Measurements from ENCODE around the gene NEK9.

The NEK9 gene

GRCh38 chr14:75138492-75138891 is 11.6 kb upstream of the NEK9 start:
- no peaks in the 10 kb centered on the region for H3K27me3 ChIP-seq (ENCODE audit: insufficient read depth, low read length, poor library complexity)
- no peak overlapping the region for H3K56ac ChIP-seq (ENCODE audit: low read length)
- H2BK15ac ChIP-seq (replicated peaks; ENCODE audit: low read depth), result no peak overlapping the region
- H3K9ac ChIP-seq (ENCODE audit: low read length), result no peak overlapping the region
- no peak overlapping the region for H3K4ac ChIP-seq (ENCODE audit: low read depth, low read length)
- H3K27ac ChIP-seq (ENCODE audit: low read depth, low read length), result no peak overlapping the region
- H3K4me1 ChIP-seq (ENCODE audit: control insufficient read depth, low read depth, low read length), result no peaks in the 10 kb centered on the region
- H3K79me2 ChIP-seq (ENCODE audit: control insufficient read depth, insufficient read depth, low read length), result peaks cover 1% of the 10 kb centered on the region
- no peak overlapping the region for H4K5ac ChIP-seq (ENCODE audit: low read length)
- H3K4me3 ChIP-seq (ENCODE audit: low read length), result no peak overlapping the region
- no peak overlapping the region for H2BK120ac ChIP-seq (ENCODE audit: low read depth, low read length)
- no peak overlapping the region for H2AK5ac ChIP-seq (ENCODE audit: low read length)
- H3K4me2 ChIP-seq (ENCODE audit: low read length), result no peak overlapping the region
- DNase-seq, result no peak
- peaks cover 4% of the 10 kb centered on the region for H3K36me3 ChIP-seq (ENCODE audit: control insufficient read depth, insufficient read depth, low read length)
- no peak overlapping the region for H3K18ac ChIP-seq (ENCODE audit: low read length)
- no peak overlapping the region for H4K8ac ChIP-seq (ENCODE audit: low read depth, low read length)
- WGBS (ENCODE audit: extremely low coverage, insufficient coverage, low lambda C conversion rate), result no CpG with 5 or more reads among the region's 1 CpG
- H3K79me1 ChIP-seq (ENCODE audit: low read length), result peaks cover 4% of the 10 kb centered on the region
- no peak overlapping the region for H2BK5ac ChIP-seq (ENCODE audit: low read length)
- H3K23ac ChIP-seq (ENCODE audit: low read length), result no peak overlapping the region

DNA sequence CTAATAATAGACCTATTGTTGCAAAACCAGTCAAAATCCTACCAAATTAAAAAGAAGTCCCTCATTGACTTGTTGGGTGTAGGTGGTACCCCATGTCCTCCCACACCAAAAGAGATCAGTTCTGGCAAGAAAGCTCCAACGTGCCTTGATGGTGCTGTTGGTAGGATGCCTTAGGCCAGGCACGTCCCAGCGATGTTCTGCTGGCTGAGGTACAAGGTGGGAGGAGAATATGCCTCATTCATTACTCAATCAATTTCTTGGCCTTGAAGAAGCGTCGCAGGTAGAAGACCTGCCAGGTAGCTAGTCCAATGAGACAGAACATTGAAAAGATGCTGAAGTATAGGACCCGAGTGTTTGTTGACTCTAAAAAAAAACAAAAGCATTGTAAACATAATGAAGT is 7.8 kb upstream of the NEK9 start:
- no peaks in the 10 kb centered on the region for H3K4me1 ChIP-seq (ENCODE audit: control insufficient read depth, low read depth, low read length)
- peaks cover 4% of the 10 kb centered on the region for H3K36me3 ChIP-seq (ENCODE audit: control insufficient read depth, insufficient read depth, low read length)
- H3K27me3 ChIP-seq (ENCODE audit: insufficient read depth, low read length, poor library complexity), result no peaks in the 10 kb centered on the region
- no peak overlapping the region for H3K23ac ChIP-seq (ENCODE audit: low read length)
- H4K5ac ChIP-seq (ENCODE audit: low read length), result no peak overlapping the region
- H4K8ac ChIP-seq (ENCODE audit: low read depth, low read length), result no peak overlapping the region
- no peaks in the 10 kb centered on the region for H3K79me2 ChIP-seq (ENCODE audit: control insufficient read depth, insufficient read depth, low read length)
- H3K4me2 ChIP-seq (ENCODE audit: low read length), result no peak overlapping the region
- H2BK15ac ChIP-seq (replicated peaks; ENCODE audit: low read depth), result no peak overlapping the region
- H3K27ac ChIP-seq (ENCODE audit: low read depth, low read length), result no peak overlapping the region
- H3K18ac ChIP-seq (ENCODE audit: low read length), result no peak overlapping the region
- H2BK5ac ChIP-seq (ENCODE audit: low read length), result no peak overlapping the region
- no peak overlapping the region for H3K56ac ChIP-seq (ENCODE audit: low read length)
- no peak for DNase-seq
- no peaks in the 10 kb centered on the region for H3K79me1 ChIP-seq (ENCODE audit: low read length)
- no peak overlapping the region for H2AK5ac ChIP-seq (ENCODE audit: low read length)
- H3K9ac ChIP-seq (ENCODE audit: low read length), result no peak overlapping the region
- no peak overlapping the region for H3K4me3 ChIP-seq (ENCODE audit: low read length)
- H3K4ac ChIP-seq (ENCODE audit: low read depth, low read length), result no peak overlapping the region
- no peak overlapping the region for H2BK120ac ChIP-seq (ENCODE audit: low read depth, low read length)
- no CpG with 5 or more reads among the region's 6 CpGs for WGBS (ENCODE audit: extremely low coverage, insufficient coverage, low lambda C conversion rate)

DNA sequence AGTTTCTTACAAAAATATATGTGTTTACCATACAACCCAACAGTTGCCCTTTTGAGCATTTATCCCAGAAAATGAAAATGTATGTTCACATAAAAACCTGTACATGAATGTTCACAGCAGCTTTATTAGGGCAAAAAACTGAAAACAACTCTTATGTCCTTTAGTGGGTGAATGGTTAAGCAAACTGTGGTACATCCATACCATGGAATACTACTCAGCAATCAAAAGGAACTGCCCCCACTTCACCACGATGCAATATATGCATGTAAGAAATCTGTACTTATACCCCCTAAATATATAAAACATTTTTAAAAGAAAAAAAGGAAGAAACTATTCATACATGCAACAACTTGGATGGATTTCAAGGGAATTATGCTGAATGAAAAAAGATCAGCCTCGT is 6.7 kb upstream of the NEK9 start:
- no peak overlapping the region for H2BK120ac ChIP-seq (ENCODE audit: low read depth, low read length)
- no peak overlapping the region for H3K23ac ChIP-seq (ENCODE audit: low read length)
- no peak overlapping the region for H2BK15ac ChIP-seq (replicated peaks; ENCODE audit: low read depth)
- H3K36me3 ChIP-seq (ENCODE audit: control insufficient read depth, insufficient read depth, low read length), result peaks cover 4% of the 10 kb centered on the region
- no peak overlapping the region for H3K56ac ChIP-seq (ENCODE audit: low read length)
- H3K4me3 ChIP-seq (ENCODE audit: low read length), result no peak overlapping the region
- no peak overlapping the region for H3K4ac ChIP-seq (ENCODE audit: low read depth, low read length)
- H3K4me1 ChIP-seq (ENCODE audit: control insufficient read depth, low read depth, low read length), result no peaks in the 10 kb centered on the region
- no peak overlapping the region for H3K18ac ChIP-seq (ENCODE audit: low read length)
- no peak overlapping the region for H4K8ac ChIP-seq (ENCODE audit: low read depth, low read length)
- DNase-seq, result no peak
- no CpG with 5 or more reads among the region's 2 CpGs for WGBS (ENCODE audit: extremely low coverage, insufficient coverage, low lambda C conversion rate)
- no peak overlapping the region for H2BK5ac ChIP-seq (ENCODE audit: low read length)
- no peak overlapping the region for H4K5ac ChIP-seq (ENCODE audit: low read length)
- H3K9ac ChIP-seq (ENCODE audit: low read length), result no peak overlapping the region
- no peaks in the 10 kb centered on the region for H3K79me2 ChIP-seq (ENCODE audit: control insufficient read depth, insufficient read depth, low read length)
- no peak overlapping the region for H3K27ac ChIP-seq (ENCODE audit: low read depth, low read length)
- no peaks in the 10 kb centered on the region for H3K79me1 ChIP-seq (ENCODE audit: low read length)
- H3K27me3 ChIP-seq (ENCODE audit: insufficient read depth, low read length, poor library complexity), result no peaks in the 10 kb centered on the region
- H3K4me2 ChIP-seq (ENCODE audit: low read length), result no peak overlapping the region
- H2AK5ac ChIP-seq (ENCODE audit: low read length), result no peak overlapping the region

DNA sequence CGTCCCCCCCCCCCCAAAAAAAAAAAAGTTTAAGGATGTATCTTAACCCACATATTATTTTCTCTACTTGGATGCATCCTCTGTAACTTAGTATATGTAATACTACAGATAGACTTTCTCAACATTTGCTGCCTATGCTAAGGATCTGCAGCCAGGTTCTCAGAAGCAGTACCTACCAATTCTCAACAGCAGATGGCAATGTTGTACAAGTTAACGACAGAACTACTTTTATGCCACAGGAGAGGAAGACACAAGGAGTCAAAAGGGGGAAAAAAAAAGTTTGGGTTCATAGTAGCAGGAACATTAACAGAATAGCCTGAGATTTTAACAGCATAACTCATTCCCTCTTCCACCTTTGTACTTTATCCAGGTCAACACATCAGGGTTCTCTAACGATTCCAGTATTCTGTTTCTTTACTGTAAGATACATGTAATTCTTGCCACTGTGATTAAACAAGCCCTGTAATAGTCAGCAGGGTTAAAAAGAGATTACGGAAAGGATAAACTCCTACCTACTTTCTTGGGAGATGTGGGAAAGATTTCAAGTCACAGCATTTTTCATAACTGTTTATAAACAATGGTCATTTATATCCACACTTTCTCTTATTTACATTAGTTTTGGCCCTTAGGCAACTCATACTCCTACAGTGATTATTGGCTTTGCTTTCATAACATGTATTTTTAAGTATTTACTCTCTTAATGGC is 5.7 kb upstream of the NEK9 start:
- peak; percentile 82 for DNase-seq
- Histone ChIP-seq H4K5ac (ENCODE audit: low read length) (no peak overlapping the region), H3K79me2 (ENCODE audit: control insufficient read depth, insufficient read depth, low read length) (no peaks in the 10 kb centered on the region), H2BK5ac (ENCODE audit: low read length) (no peak overlapping the region), H3K4ac (ENCODE audit: low read depth, low read length) (no peak overlapping the region), H3K79me1 (ENCODE audit: low read length) (no peaks in the 10 kb centered on the region), H3K27ac (ENCODE audit: low read depth, low read length) (no peak overlapping the region), H3K23ac (ENCODE audit: low read length) (no peak overlapping the region), H4K8ac (ENCODE audit: low read depth, low read length) (no peak overlapping the region), H2BK120ac (ENCODE audit: low read depth, low read length) (no peak overlapping the region), H3K9ac (ENCODE audit: low read length) (no peak overlapping the region), H3K4me2 (ENCODE audit: low read length) (no peak overlapping the region), H3K36me3 (ENCODE audit: control insufficient read depth, insufficient read depth, low read length) (peaks cover 4% of the 10 kb centered on the region), H2BK15ac (replicated peaks; ENCODE audit: low read depth) (no peak overlapping the region), H3K4me1 (ENCODE audit: control insufficient read depth, low read depth, low read length) (no peaks in the 10 kb centered on the region), H2AK5ac (ENCODE audit: low read length) (no peak overlapping the region), H3K4me3 (ENCODE audit: low read length) (no peak overlapping the region), H3K27me3 (ENCODE audit: insufficient read depth, low read length, poor library complexity) (no peaks in the 10 kb centered on the region), H3K18ac (ENCODE audit: low read length) (no peak overlapping the region), H3K56ac (ENCODE audit: low read length) (no peak overlapping the region)
- no CpG with 5 or more reads among the region's 4 CpGs for WGBS (ENCODE audit: extremely low coverage, insufficient coverage, low lambda C conversion rate)

- H3K9ac ChIP-seq (ENCODE audit: low read length), result no peak overlapping the region
- peaks cover 3% of the 10 kb centered on the region for H3K4me1 ChIP-seq (ENCODE audit: control insufficient read depth, low read depth, low read length)
- WGBS (ENCODE audit: extremely low coverage, insufficient coverage, low lambda C conversion rate), result no CpG with 5 or more reads among the region's 5 CpGs
- no peak overlapping the region for H3K27ac ChIP-seq (ENCODE audit: low read depth, low read length)
- no peak overlapping the region for H3K18ac ChIP-seq (ENCODE audit: low read length)
- H2AK5ac ChIP-seq (ENCODE audit: low read length), result no peak overlapping the region
- H2BK15ac ChIP-seq (replicated peaks; ENCODE audit: low read depth), result no peak overlapping the region
- H3K36me3 ChIP-seq (ENCODE audit: control insufficient read depth, insufficient read depth, low read length), result no peaks in the 10 kb centered on the region
- no peak overlapping the region for H3K4me3 ChIP-seq (ENCODE audit: low read length)
- H3K4ac ChIP-seq (ENCODE audit: low read depth, low read length), result no peak overlapping the region
- H3K23ac ChIP-seq (ENCODE audit: low read length), result no peak overlapping the region
- H3K56ac ChIP-seq (ENCODE audit: low read length), result no peak overlapping the region
- H3K79me1 ChIP-seq (ENCODE audit: low read length), result peaks cover 2% of the 10 kb centered on the region
- H3K79me2 ChIP-seq (ENCODE audit: control insufficient read depth, insufficient read depth, low read length), result no peaks in the 10 kb centered on the region
- H3K27me3 ChIP-seq (ENCODE audit: insufficient read depth, low read length, poor library complexity), result no peaks in the 10 kb centered on the region
- H3K4me2 ChIP-seq (ENCODE audit: low read length), result no peak overlapping the region
- H2BK5ac ChIP-seq (ENCODE audit: low read length), result no peak overlapping the region
- no peak overlapping the region for H2BK120ac ChIP-seq (ENCODE audit: low read depth, low read length)
- no peak for DNase-seq
- H4K5ac ChIP-seq (ENCODE audit: low read length), result no peak overlapping the region
- no peak overlapping the region for H4K8ac ChIP-seq (ENCODE audit: low read depth, low read length)
These were observed 1.7 kb upstream of the NEK9 start for GRCh38 chr14:75128596-75128990.
